GM18526 (cell line): Measurements from ENCODE around the gene JARID2.

Experiments used
- POLR2A ChIP-seq: IDR thresholded peaks from 3 replicates; pipeline ENCODE4 v1.6.1; 2011; ENCODE audit not compliant: insufficient read length; ENCODE audit errors: extremely low read depth

Gene JARID2

DNA sequence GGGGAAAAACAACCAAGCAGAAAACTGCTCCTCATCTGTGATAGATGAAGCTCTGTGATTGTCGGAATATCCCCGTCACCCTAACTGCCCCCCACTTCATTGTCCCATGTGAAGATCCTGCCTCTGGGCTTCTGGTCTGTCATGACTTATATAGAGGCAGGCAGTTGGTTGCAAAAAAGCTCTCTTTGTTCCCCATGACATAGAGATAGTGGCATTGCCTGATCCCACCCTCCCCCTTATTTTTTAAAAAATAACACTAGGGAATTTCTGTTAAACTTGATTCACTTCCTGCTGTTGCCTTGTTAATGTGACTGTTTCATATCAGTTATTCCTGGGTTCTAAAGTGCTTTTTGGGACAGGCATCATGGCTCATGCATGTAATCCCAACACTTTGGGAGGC, 203.1 kb downstream of the JARID2 start:
- no peak for TF ChIP-seq POLR2A

DNA sequence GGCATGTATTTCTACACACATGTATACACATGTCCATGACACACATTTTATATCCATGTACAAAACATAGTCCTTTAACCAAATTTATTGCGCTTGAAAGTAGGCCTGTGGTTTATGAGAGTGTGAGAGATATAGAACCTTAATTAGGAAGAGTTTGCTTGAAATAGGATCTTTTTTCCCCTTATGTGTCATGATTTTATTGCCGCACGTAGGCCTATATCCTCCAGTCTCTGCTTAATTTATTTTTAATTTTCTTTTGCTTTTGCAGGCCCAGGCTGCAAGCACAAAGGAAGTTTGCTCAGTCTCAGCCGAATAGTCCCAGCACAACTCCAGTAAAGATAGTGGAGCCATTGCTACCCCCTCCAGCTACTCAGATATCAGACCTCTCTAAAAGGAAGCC, 205.9 kb downstream of the JARID2 start:
- TF ChIP-seq POLR2A = no peak

GRCh38 chr6:15452182-15452941, 206.5 kb downstream of the JARID2 start:
- no peak for TF ChIP-seq POLR2A

DNA sequence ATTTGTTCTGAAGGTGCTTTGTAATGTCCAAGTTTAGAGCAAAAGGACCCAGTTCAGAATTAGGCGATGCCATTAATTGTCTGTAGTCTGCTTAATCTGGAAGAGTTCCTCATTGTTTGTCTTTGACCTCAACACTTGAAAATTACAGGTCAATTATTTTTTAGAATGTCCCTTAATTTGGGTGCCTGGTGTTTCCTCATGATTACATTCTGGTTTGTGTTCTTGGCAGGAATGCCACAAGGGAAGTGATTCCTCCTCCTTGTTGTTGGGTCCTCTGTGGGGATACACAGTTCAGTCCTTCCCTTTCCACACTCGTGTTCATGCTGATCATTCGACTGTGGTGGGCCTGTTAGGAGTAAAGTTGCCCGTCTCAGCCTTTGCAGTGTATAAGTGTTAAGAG, 207.3 kb downstream of the JARID2 start:
- TF ChIP-seq POLR2A = no peak

DNA sequence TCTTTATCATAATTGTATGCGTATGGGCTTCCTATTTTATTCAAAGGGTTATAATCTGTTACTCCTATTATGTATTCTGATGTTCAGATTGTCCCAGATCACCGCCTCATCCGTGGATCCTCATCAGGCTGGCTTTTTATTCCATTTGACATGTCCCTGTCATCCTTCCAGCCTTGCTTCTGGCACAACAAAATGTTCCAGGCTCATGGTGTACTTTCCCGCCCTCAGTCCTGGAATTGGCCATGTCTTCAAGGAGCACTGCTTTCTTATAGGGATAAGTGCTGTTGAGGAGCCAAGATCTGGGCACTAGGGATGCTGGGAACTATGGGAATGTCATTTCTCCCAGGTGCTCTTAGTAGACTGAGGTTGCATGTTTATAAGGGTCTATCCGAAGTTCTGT, 207.8 kb downstream of the JARID2 start:
- no peak for TF ChIP-seq POLR2A

DNA sequence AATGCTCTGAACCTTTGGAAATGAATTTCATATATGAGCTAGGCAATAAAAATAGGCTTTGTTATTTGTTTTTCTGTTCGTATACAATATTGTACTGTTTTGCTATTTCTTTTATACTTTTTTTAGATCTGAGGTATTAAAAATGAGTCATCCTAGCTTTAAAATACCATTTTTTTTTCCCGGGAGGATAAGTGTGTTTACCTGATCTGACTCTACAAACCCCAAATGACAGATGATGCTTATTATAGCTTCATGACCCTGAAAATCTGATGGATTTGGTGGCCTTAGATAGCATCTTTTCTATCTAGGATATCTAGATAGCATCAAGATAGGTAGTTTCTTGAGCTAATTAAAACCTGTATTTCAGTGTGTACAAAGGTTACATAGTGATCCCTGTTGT, 210.6 kb downstream of the JARID2 start:
- no peak for TF ChIP-seq POLR2A

- TF ChIP-seq POLR2A = no peak
These were observed 211.3 kb downstream of the JARID2 start for GRCh38 chr6:15457121-15457650.

DNA sequence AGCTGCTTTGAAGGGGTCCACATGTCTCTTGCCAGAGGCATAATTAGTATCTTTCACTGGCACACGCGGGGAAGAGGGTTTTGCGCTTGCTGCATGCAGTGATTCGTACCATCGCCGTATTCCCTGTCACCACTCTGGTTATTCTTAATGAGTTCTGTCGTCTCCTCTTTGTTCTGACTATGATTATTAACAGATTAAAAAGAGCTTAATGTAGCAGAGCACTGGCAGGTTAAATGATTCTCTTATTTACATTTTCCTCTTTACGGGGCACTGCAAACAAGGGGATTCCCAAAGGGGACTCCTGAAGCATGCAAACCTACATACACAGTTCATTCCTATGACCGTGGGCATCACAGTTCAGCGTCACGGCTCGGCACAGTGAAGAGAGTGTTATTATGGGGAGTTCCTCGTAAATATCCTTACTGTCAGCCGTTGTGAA, 212.2 kb downstream of the JARID2 start:
- no peak for TF ChIP-seq POLR2A

DNA sequence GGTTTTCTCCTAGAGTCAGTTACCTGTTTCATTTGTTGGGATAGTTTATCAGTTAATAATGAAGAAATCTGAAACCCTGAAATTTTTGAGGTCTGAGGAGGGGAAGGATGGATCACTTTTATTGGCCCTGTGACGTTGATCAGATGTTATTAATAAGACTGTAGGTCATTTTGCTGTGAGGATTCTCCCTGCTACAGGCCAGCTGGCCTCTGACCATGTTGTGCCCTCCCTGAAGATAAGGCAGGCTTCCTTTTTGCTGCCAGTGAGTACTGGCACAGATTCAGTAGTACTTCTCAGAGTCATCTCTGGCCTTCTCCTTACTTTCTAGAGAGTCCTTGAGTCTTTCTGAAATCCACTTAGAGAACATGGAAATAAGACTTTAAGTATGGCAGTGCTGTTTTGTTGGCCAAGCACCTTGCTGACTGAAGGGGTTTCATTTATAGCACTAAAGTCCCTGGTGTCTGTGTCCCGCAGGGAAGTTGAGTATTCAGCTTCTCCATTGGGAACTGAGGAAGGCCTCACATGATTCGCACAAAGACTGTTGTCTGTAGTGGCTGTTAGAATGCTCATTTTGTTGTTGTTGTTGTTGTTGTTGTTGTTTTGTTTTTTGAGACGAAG, 214.3 kb downstream of the JARID2 start:
- no peak for TF ChIP-seq POLR2A

DNA sequence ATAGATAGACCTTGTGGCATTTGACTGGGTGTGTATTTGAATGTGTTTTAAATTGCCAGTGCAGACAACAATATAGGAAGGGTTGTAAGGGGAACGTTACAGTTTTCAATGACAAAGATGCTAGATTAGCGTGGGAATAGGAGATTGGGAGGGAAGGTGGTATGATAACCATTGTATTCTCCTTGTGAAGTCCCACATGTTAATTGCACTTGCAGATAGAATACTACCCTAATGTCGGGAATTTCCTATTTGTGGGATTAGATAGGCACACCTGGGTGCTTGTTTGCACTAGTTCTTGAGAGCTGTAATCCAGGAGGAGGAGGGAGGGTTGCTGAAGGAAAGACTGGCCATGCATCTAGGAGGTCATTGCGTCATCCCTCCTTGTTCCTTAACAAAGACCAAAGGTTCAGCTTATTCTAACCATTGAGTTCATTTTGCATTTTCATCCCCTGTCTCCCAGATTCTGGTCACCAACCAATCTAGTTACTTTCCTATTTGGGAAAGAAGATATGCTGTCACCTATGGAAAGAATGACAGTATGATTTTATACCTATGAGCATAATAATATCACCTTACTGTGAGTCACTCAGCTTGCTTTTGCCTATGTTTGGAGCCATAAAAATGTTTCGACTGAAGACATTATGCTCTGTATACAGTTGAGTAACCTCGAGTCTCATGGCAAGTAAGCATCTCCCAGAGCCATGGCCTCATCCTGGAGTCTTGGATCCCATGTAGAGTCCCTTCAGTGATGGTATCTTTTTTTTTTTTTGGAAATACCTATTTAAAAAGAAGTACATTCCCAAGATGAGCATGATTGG, 215.5 kb downstream of the JARID2 start:
- TF ChIP-seq POLR2A = no peak

DNA sequence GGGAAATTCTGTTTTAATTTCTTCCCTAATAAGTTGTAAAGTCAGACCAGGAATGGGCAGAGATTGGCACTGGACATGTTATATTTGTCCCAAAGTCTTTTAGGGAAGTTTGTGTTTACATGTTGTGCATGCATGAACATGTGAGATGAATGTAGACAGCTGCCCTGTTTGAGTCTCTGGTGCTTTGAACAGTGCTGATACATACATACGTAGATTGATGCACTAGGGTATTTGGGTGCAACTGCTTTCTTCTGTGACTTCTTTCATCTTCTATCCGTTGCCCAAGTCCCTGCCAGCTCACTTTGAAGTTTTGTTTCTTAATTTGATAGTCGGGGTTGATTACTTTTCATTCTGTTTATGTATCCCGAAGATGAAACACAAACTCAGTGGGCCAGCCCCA, 216.4 kb downstream of the JARID2 start:
- TF ChIP-seq POLR2A = no peak

- no peak for TF ChIP-seq POLR2A
These were observed 217.1 kb downstream of the JARID2 start for GRCh38 chr6:15462717-15463525.

GRCh38 chr6:15464211-15464725, 218.4 kb downstream of the JARID2 start:
- TF ChIP-seq POLR2A = no peak

- TF ChIP-seq POLR2A = no peak
These were observed 219.3 kb downstream of the JARID2 start for GRCh38 chr6:15465212-15465611.

GRCh38 chr6:15470746-15471145, 224.9 kb downstream of the JARID2 start:
- TF ChIP-seq POLR2A = no peak
